GM19193 (cell line): ENCODE measurements around the gene RPL41.

Experiments used
- POLR2A ChIP-seq: IDR thresholded peaks from 4 replicates; pipeline ENCODE4 v1.6.1; 2011; ENCODE audit not compliant: insufficient read depth, insufficient read length; ENCODE audit errors: extremely low read depth

RPL41 gene

GRCh38 chr12:56129942-56130495 is 13.6 kb downstream of the RPL41 start:
- TF ChIP-seq POLR2A = no peak

- no peak for TF ChIP-seq POLR2A
Measured at GRCh38 chr12:56130876-56131275, 14.4 kb downstream of the RPL41 start.

GRCh38 chr12:56134897-56135296 is 18.5 kb downstream of the RPL41 start:
- TF ChIP-seq POLR2A = no peak

GRCh38 chr12:56137853-56138571 is 21.6 kb downstream of the RPL41 start:
- TF ChIP-seq POLR2A = no peak

GRCh38 chr12:56141946-56142784 is 25.7 kb downstream of the RPL41 start:
- TF ChIP-seq POLR2A = no peak

- no peak for TF ChIP-seq POLR2A
Measured at GRCh38 chr12:56143217-56143616, 26.8 kb downstream of the RPL41 start.

GRCh38 chr12:56143870-56144269 is 27.4 kb downstream of the RPL41 start:
- TF ChIP-seq POLR2A = no peak

GRCh38 chr12:56145217-56145616 is 28.8 kb downstream of the RPL41 start:
- TF ChIP-seq POLR2A = no peak

- no peak for TF ChIP-seq POLR2A
Measured at GRCh38 chr12:56146492-56147460, 30.3 kb downstream of the RPL41 start.

GRCh38 chr12:56150563-56150962 is 34.1 kb downstream of the RPL41 start:
- TF ChIP-seq POLR2A = no peak

- TF ChIP-seq POLR2A = no peak
Measured at GRCh38 chr12:56151672-56152131, 35.3 kb downstream of the RPL41 start.

GRCh38 chr12:56152132-56152755 is 35.8 kb downstream of the RPL41 start, which contains the start of gene MYL6B:
MYL6B (plus strand) TSS chr12:56152587; CDS start chr12:56153919, 1,332 bp downstream.
- peak; percentile 87 for TF ChIP-seq POLR2A

GRCh38 chr12:56152756-56153677 is 36.6 kb downstream of the RPL41 start:
- no peak for TF ChIP-seq POLR2A
